ENCODE results near the gene FAM174B.

Gene FAM174B

GRCh38 chr15:92664178-92664900 is 8.8 kb upstream of the FAM174B start:
- DNase-seq = no peak

- DNase-seq = no peak
Measured at GRCh38 chr15:92663250-92663951, 7.8 kb upstream of the FAM174B start.

- no peak for DNase-seq
Measured at GRCh38 chr15:92662762-92663161, 7.2 kb upstream of the FAM174B start.

- DNase-seq = no peak
Measured at GRCh38 chr15:92661956-92662355, 6.4 kb upstream of the FAM174B start.

GRCh38 chr15:92661069-92661468 is 5.5 kb upstream of the FAM174B start:
- no peak for DNase-seq

- no peak for DNase-seq
Measured at GRCh38 chr15:92657486-92657885, 1.9 kb upstream of the FAM174B start.

GRCh38 chr15:92656089-92656488 is 514 bp upstream of the FAM174B start:
- DNase-seq = no peak

- DNase-seq = no peak
Measured at GRCh38 chr15:92654662-92655061, 913 bp downstream of the FAM174B start.

GRCh38 chr15:92653836-92654539 is 1.6 kb downstream of the FAM174B start:
- DNase-seq = no peak

- DNase-seq = no peak
Measured at GRCh38 chr15:92653366-92653765, 2.2 kb downstream of the FAM174B start.

- DNase-seq = no peak
Measured at GRCh38 chr15:92652576-92652966, 3.0 kb downstream of the FAM174B start.

GRCh38 chr15:92651877-92652575 is 3.5 kb downstream of the FAM174B start:
- no peak for DNase-seq

GRCh38 chr15:92650966-92651365 is 4.6 kb downstream of the FAM174B start:
- DNase-seq = no peak

GRCh38 chr15:92650256-92650655 is 5.3 kb downstream of the FAM174B start:
- DNase-seq = no peak

- no peak for DNase-seq
Measured at GRCh38 chr15:92648190-92648875, 7.2 kb downstream of the FAM174B start.

GRCh38 chr15:92647467-92648163 is 8.0 kb downstream of the FAM174B start:
- DNase-seq = no peak

- DNase-seq = no peak
Measured at GRCh38 chr15:92646216-92646615, 9.4 kb downstream of the FAM174B start.

GRCh38 chr15:92645731-92646130 is 9.8 kb downstream of the FAM174B start:
- DNase-seq = no peak

- DNase-seq = no peak
Measured at GRCh38 chr15:92645051-92645631, 10.4 kb downstream of the FAM174B start.

GRCh38 chr15:92643849-92644815 is 11.4 kb downstream of the FAM174B start:
- DNase-seq = no peak

All from activated CD4-positive, alpha-beta T cell treated with anti-CD3 and anti-CD28 coated beads for 1 hour (primary cell).